Measurements from ENCODE around the gene KLF13. TPM values are rescaled to one million over a fixed set of nuclear protein-coding genes. Genes with fewer than 3 reads are reported as not detected.
A peak's percentile ranks its signal among the peaks of the same experiment; 100 is the strongest.

Gene KLF13
- total RNA-seq, 4 donors from 2014 or later = 18.3 to 50.2 (median 32.9) TPM

DNA sequence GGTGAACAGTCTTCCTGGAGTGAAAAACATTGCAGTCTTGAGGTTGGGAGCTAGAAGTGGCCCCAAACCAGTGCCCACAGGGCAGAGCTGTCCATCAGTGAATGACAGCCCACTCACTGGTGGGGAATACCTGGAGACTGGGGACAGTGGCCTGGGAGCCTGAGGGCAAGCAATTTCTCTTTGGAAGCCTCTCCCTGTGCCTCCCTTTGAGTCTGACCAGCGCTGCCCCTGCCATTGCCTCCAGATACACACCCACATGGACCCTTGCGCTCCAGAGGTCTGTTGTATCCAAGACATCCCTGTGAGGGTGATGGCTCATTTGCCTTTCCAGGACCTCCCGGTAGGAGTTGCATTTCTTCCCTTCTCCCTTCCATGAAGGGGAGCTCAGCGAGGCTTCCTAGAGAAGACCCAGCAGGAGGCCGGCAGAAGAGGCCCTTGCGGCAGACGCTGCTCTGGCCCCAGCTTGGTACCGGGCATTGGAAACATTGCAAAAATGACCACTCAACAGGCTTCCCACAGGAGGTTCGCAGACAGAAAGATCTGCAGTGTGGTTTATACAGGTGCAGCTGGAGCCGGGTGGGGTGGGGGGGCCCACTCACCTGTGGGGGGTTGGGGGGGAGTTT is 38.5 kb downstream of the KLF13 start:
- H3K4me1 ChIP-seq = peaks cover 94 to 96% of the 10 kb centered on the region in 2 donors
- H3K4me3 ChIP-seq = peak overlapping the region; percentile 15 to 40 (median 23)
- no peaks in the 10 kb centered on the region for H3K36me3 ChIP-seq
- H3K27ac ChIP-seq = peak overlapping the region; percentile 95 to 100 (median 97)
- ATAC-seq (peak in 1 of 2 donors; percentile 2), DNase-seq (no peak)
- no peak for TF ChIP-seq POLR2A (IDR thresholded peaks at IDR 0.05)
- TF ChIP-seq, protein P1, sequence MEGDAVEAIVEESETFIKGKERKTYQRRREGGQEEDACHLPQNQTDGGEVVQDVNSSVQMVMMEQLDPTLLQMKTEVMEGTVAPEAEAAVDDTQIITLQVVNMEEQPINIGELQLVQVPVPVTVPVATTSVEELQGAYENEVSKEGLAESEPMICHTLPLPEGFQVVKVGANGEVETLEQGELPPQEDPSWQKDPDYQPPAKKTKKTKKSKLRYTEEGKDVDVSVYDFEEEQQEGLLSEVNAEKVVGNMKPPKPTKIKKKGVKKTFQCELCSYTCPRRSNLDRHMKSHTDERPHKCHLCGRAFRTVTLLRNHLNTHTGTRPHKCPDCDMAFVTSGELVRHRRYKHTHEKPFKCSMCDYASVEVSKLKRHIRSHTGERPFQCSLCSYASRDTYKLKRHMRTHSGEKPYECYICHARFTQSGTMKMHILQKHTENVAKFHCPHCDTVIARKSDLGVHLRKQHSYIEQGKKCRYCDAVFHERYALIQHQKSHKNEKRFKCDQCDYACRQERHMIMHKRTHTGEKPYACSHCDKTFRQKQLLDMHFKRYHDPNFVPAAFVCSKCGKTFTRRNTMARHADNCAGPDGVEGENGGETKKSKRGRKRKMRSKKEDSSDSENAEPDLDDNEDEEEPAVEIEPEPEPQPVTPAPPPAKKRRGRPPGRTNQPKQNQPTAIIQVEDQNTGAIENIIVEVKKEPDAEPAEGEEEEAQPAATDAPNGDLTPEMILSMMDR (IDR thresholded peaks at IDR 0.05 in 4 of 5, conservative IDR thresholded peaks at IDR 0.05 in 1 of 5) = no peak
- in situ Hi-C loops (cut with MboI; ENCODE audit: low sequenced_read_pairs in 4 of 4) (loop anchor here in 2 of 4 donors (10.0 to 25.0 kb wide), 3 partner anchors 70 to 403 kb away; partner anchors contain the start of gene MTMR10 (in 1 of the 2)), intact Hi-C loops (cut with DNase I; ENCODE audit: low total_unique reads) (loop anchor here (10.0 kb wide), 1 partner anchor 370 kb away; the partner anchor contains the start of gene MTMR10)
- no peaks in the 10 kb centered on the region for H3K27me3 ChIP-seq
- no peaks in the 10 kb centered on the region for H3K9me3 ChIP-seq

GRCh38 chr15:31365655-31366127 is 39.1 kb downstream of the KLF13 start:
- H3K4me1 ChIP-seq = peaks cover 94 to 96% of the 10 kb centered on the region in 2 donors
- peak overlapping the region; percentile 46 to 62 (median 54) for H3K4me3 ChIP-seq
- H3K27ac ChIP-seq = peak overlapping the region; percentile 95 to 100 (median 97)

DNA sequence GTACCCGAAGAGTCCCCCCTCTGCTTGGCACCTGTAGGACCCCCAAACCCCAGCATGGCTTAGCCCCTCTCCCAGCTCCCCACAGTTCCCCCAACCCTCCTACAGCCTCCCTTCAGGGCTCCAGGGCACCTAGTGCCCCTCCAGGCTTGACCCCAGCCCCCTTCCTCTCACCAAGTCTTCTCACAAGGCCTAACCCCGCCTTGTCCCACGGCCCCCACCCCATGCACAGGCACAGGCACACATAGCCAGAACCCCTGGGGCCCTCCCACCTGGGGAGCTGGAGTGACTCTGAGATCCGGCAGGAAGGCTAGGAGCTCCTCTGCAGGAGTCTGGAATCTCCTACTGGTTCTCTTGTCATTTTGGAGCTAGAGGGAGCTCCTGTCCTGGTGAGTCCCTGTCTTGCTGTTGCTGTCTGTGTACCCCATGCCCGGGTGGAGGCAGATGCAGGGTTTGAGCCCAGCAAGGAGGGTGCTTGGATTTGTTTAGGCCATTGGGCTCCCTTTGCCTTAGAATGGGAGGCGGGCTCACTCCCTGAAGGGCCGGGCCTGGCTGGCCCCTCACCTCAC is 39.6 kb downstream of the KLF13 start:
- DNase-seq (peak; percentile 64 to 85), ATAC-seq (peak; percentile 71 to 82)
- Histone ChIP-seq H3K27ac (peak overlapping the region; percentile 95 to 100 (median 97)), H3K36me3 (no peaks in the 10 kb centered on the region), H3K9me3 (no peaks in the 10 kb centered on the region), H3K27me3 (no peaks in the 10 kb centered on the region), H3K4me3 (peak overlapping the region; percentile 46 to 62 (median 54)), H3K4me1 (peaks cover 94 to 96% of the 10 kb centered on the region in 2 donors)
- TF ChIP-seq POLR2A (IDR thresholded peaks at IDR 0.05) = peak; percentile 19 to 26
- TF ChIP-seq, protein P1 (IDR thresholded peaks at IDR 0.05 in 4 of 5, conservative IDR thresholded peaks at IDR 0.05 in 1 of 5) = peak in 4 of 5 experiments; percentile 12 to 50 (median 42)
- intact Hi-C loops (cut with DNase I; ENCODE audit: low total_unique reads) (loop anchor here (1.0 to 10.0 kb wide), 7 partner anchors 17 to 371 kb away; partner anchors contain the start of genes KLF13 and MTMR10), in situ Hi-C loops (cut with MboI; ENCODE audit: low sequenced_read_pairs in 4 of 4) (loop anchor here in 2 of 4 donors (10.0 to 25.0 kb wide), 3 partner anchors 69 to 404 kb away; partner anchors contain the start of gene MTMR10 (in 1 of the 2))

More at GRCh38 chr15:31365655-31366127, 39.1 kb downstream of the KLF13 start:
- in situ Hi-C loops (cut with MboI; ENCODE audit: low sequenced_read_pairs in 4 of 4) = loop anchor here in 2 of 4 donors (10.0 to 25.0 kb wide), 3 partner anchors 69 to 403 kb away; partner anchors contain the start of gene MTMR10 (in 1 of the 2)
- TF ChIP-seq, protein P1 (IDR thresholded peaks at IDR 0.05 in 4 of 5, conservative IDR thresholded peaks at IDR 0.05 in 1 of 5) = peak in 3 of 5 experiments; percentile 13 to 30 (median 17)
- peak in 1 of 2 donors; percentile 36 for TF ChIP-seq POLR2A (IDR thresholded peaks at IDR 0.05)
- no peaks in the 10 kb centered on the region for H3K9me3 ChIP-seq
- peak; percentile 96 to 98 for DNase-seq
- no peaks in the 10 kb centered on the region for H3K27me3 ChIP-seq
- intact Hi-C loops (cut with DNase I; ENCODE audit: low total_unique reads) = loop anchor here (1.0 to 10.0 kb wide), 7 partner anchors 16 to 371 kb away; partner anchors contain the start of genes KLF13 and MTMR10
- no peaks in the 10 kb centered on the region for H3K36me3 ChIP-seq
- ATAC-seq = peak; percentile 69 to 83

GRCh38 chr15:31367021-31367729 is 40.5 kb downstream of the KLF13 start:
- intact Hi-C loops (cut with DNase I; ENCODE audit: low total_unique reads) (loop anchor here (10.0 kb wide), 1 partner anchor 372 kb away; the partner anchor contains the start of gene MTMR10), in situ Hi-C loops (cut with MboI; ENCODE audit: low sequenced_read_pairs in 4 of 4) (loop anchor here in 2 of 4 donors (10.0 to 25.0 kb wide), 3 partner anchors 68 to 405 kb away; partner anchors contain the start of gene MTMR10 (in 1 of the 2))
- peak; percentile 0 to 3 for ATAC-seq
- peak in 1 of 2 donors; percentile 64 for DNase-seq
- H3K4me1 ChIP-seq = peaks cover 90 to 92% of the 10 kb centered on the region in 2 donors
- peak in 1 of 2 donors; percentile 7 for TF ChIP-seq POLR2A (IDR thresholded peaks at IDR 0.05)
- TF ChIP-seq, protein P1 (IDR thresholded peaks at IDR 0.05 in 4 of 5, conservative IDR thresholded peaks at IDR 0.05 in 1 of 5) = no peak
- H3K9me3 ChIP-seq = no peaks in the 10 kb centered on the region
- no peaks in the 10 kb centered on the region for H3K27me3 ChIP-seq
- no peaks in the 10 kb centered on the region for H3K36me3 ChIP-seq
- peak overlapping the region; percentile 46 to 62 (median 54) for H3K4me3 ChIP-seq
- H3K27ac ChIP-seq = peak overlapping the region; percentile 95 to 100 (median 97)
